Neuronal stem cell (in vitro differentiated cells): ENCODE data around the gene TENT4B.

ENCODE experiments used
- DNase-seq: peaks from one replicate; pipeline ENCODE4 v3.0.0-alpha.2; 2013; ENCODE audit warnings: low spot score
- H2AFZ ChIP-seq: one replicate; pipeline ENCODE4 v1.6.1; 2013; ENCODE audit warnings: mild to moderate bottlenecking, low read length, inconsistent platforms
- H2AK5ac ChIP-seq: 2 replicates; pipeline ENCODE4 v1.6.1; 2013; ENCODE audit warnings: low read depth, mild to moderate bottlenecking, inconsistent platforms, low read length, moderate library complexity, mixed read lengths
- H2BK120ac ChIP-seq: 2 replicates; pipeline ENCODE4 v1.6.1; 2013; ENCODE audit warnings: low read depth, mild to moderate bottlenecking, inconsistent platforms, low read length, moderate library complexity, mixed read lengths
- H2BK12ac ChIP-seq: one replicate; pipeline ENCODE4 v1.6.1; 2013; ENCODE audit warnings: low read length, inconsistent platforms
- H2BK15ac ChIP-seq: 2 replicates; pipeline ENCODE4 v1.6.1; 2013; ENCODE audit warnings: mild to moderate bottlenecking, low read length, inconsistent platforms, mixed read lengths
- H2BK5ac ChIP-seq: one replicate; pipeline ENCODE4 v1.6.1; 2013; ENCODE audit warnings: inconsistent platforms, mild to moderate bottlenecking, low read length, moderate library complexity
- H3K14ac ChIP-seq: one replicate; pipeline ENCODE4 v1.6.1; 2013; ENCODE audit warnings: low read length, inconsistent platforms
- H3K18ac ChIP-seq: 2 replicates; pipeline ENCODE4 v1.6.1; 2013; ENCODE audit warnings: low read length, inconsistent platforms
- H3K23ac ChIP-seq: 2 replicates; pipeline ENCODE4 v1.6.1; 2013; ENCODE audit warnings: low read depth, mild to moderate bottlenecking, mixed read lengths, low read length, inconsistent platforms; ENCODE audit not compliant: poor library complexity
- H3K27ac ChIP-seq: replicated peaks from 3 replicates; pipeline ENCODE4 v1.5.1; 2013; ENCODE audit warnings: low read length, inconsistent platforms
- H3K27me3 ChIP-seq, 3 experiments: 2 replicates each; pipeline ENCODE4 v1.6.1; 2013; ENCODE audit warnings: low read length in 3 of 3, mild to moderate bottlenecking in 2 of 3, inconsistent platforms in 1 of 3, low read depth in 1 of 3, mixed read lengths in 1 of 3, moderate library complexity in 1 of 3; ENCODE audit not compliant: control insufficient read depth in 3 of 3, insufficient read depth in 3 of 3
- H3K36me3 ChIP-seq, 2 donors: replicated peaks in 1 of 2; 2 replicates each; pipeline ENCODE4 v1.6.1; 2013; ENCODE audit warnings: low read length in 2 of 2; ENCODE audit not compliant: control insufficient read depth in 2 of 2, insufficient read depth in 2 of 2
- H3K4ac ChIP-seq: 2 replicates; pipeline ENCODE4 v1.6.1; 2013; ENCODE audit warnings: inconsistent platforms, mild to moderate bottlenecking, low read length, moderate library complexity
- H3K4me1 ChIP-seq, 2 donors: 1 replicate in 1 of 2; 2 replicates in 1 of 2; pipeline ENCODE4 v1.6.1; 2013; ENCODE audit warnings: low read length in 2 of 2, low read depth in 1 of 2; ENCODE audit not compliant: control insufficient read depth in 2 of 2, insufficient read depth in 1 of 2
- H3K4me2 ChIP-seq: one replicate; pipeline ENCODE4 v1.6.1; 2013; ENCODE audit warnings: mild to moderate bottlenecking, low read length, inconsistent platforms; ENCODE audit not compliant: insufficient read depth, poor library complexity, severe bottlenecking
- H3K4me3 ChIP-seq, 2 donors: 2 replicates each; pipeline ENCODE4 v1.5.1; 2013; ENCODE audit warnings: low read length in 2 of 2, mild to moderate bottlenecking in 2 of 2, inconsistent platforms in 1 of 2, moderate library complexity in 1 of 2
- H3K79me1 ChIP-seq: one replicate; pipeline ENCODE4 v1.6.1; 2013; ENCODE audit warnings: low read depth, mild to moderate bottlenecking, inconsistent platforms, low read length, moderate library complexity
- H3K9ac ChIP-seq: one replicate; pipeline ENCODE4 v1.6.1; 2013; ENCODE audit warnings: mild to moderate bottlenecking, low read depth, low read length, inconsistent platforms; ENCODE audit not compliant: poor library complexity
- H3K9me3 ChIP-seq, 2 donors: replicated peaks in 1 of 2; 2 replicates each; pipeline versions ENCODE3 to v1.6.1; 2013; ENCODE audit warnings: low read length in 2 of 2, mild to moderate bottlenecking in 2 of 2, inconsistent platforms in 1 of 2, low read depth in 1 of 2, mixed read lengths in 1 of 2, moderate library complexity in 1 of 2; ENCODE audit not compliant: control insufficient read depth in 2 of 2, insufficient read depth in 1 of 2
- H4K8ac ChIP-seq: one replicate; pipeline ENCODE4 v1.6.1; 2013; ENCODE audit warnings: low read depth, mild to moderate bottlenecking, inconsistent platforms, low read length, moderate library complexity
- H4K91ac ChIP-seq: one replicate; pipeline ENCODE4 v1.6.1; 2013; ENCODE audit warnings: low read length, low read depth, mild to moderate bottlenecking, inconsistent platforms; ENCODE audit not compliant: poor library complexity
- WGBS, 2 donors: extraction: QIAGEN DNeasy Blood & Tissue Kit; methylation state at CpG; one replicate each; pipeline ENCODE4 v1.1.7; 2013; ENCODE audit warnings: missing lambda C conversion rate in 2 of 2, mixed read lengths in 1 of 2; ENCODE audit not compliant: insufficient read length in 2 of 2, insufficient replicate concordance in 1 of 2; ENCODE audit errors: extremely low coverage in 2 of 2; 5-methylcytosine and 5-hydroxymethylcytosine counted together

Gene TENT4B

GRCh38 chr16:50271148-50272041 lies 118.3 kb downstream of the TENT4B start:
- Histone ChIP-seq H2BK12ac (no peak overlapping the region), H3K4me3 (no peak overlapping the region), H3K9ac (no peak overlapping the region), H3K27me3 (no peaks in the 10 kb centered on the region), H3K18ac (peak overlapping the region; percentile 35), H3K14ac (no peak overlapping the region), H2BK5ac (no peak overlapping the region), H3K4me1 (peaks cover 4 to 5% of the 10 kb centered on the region in 2 donors), H3K4me2 (no peak overlapping the region), H3K23ac (peak overlapping the region; percentile 32), H2AK5ac (no peak overlapping the region), H2AFZ (no peak overlapping the region), H3K27ac (no peak overlapping the region), H2BK120ac (no peak overlapping the region), H3K9me3 (no peaks in the 10 kb centered on the region), H3K79me1 (no peaks in the 10 kb centered on the region), H3K4ac (no peak overlapping the region), H3K36me3 (no peaks in the 10 kb centered on the region), H2BK15ac (no peak overlapping the region), H4K91ac (no peak overlapping the region), H4K8ac (no peak overlapping the region)
- no peak for DNase-seq
- WGBS, 2 donors: no CpG with 5 or more reads among the region's 15 CpGs

- Histone ChIP-seq H3K27me3 (no peaks in the 10 kb centered on the region), H3K36me3 (no peaks in the 10 kb centered on the region), H2BK120ac (no peak overlapping the region), H3K9ac (no peak overlapping the region), H2AFZ (no peak overlapping the region), H3K9me3 (no peaks in the 10 kb centered on the region), H2BK12ac (no peak overlapping the region), H3K27ac (no peak overlapping the region), H2BK15ac (no peak overlapping the region), H3K4me1 (peaks cover 0 to 2% of the 10 kb centered on the region in 2 donors), H3K4ac (no peak overlapping the region), H3K23ac (no peak overlapping the region), H3K18ac (no peak overlapping the region), H4K8ac (no peak overlapping the region), H2BK5ac (no peak overlapping the region), H3K4me2 (no peak overlapping the region), H2AK5ac (no peak overlapping the region), H4K91ac (no peak overlapping the region), H3K4me3 (no peak overlapping the region), H3K79me1 (no peaks in the 10 kb centered on the region), H3K14ac (no peak overlapping the region)
- no peak for DNase-seq
- no CpG with 5 or more reads among the region's 7 CpGs for WGBS, 2 donors
Observed at GRCh38 chr16:50272111-50272571, 119.0 kb downstream of the TENT4B start.

GRCh38 chr16:50272687-50273381 lies 119.7 kb downstream of the TENT4B start:
- H2BK5ac ChIP-seq: no peak overlapping the region
- no peak overlapping the region for H2AK5ac ChIP-seq
- peak overlapping the region; percentile 1 for H3K9ac ChIP-seq
- no peaks in the 10 kb centered on the region for H3K36me3 ChIP-seq
- no peak overlapping the region for H3K27ac ChIP-seq
- no peak overlapping the region for H4K91ac ChIP-seq
- no peak overlapping the region for H3K14ac ChIP-seq
- DNase-seq: no peak
- no peak overlapping the region for H2BK15ac ChIP-seq
- H4K8ac ChIP-seq: no peak overlapping the region
- no peak overlapping the region for H3K18ac ChIP-seq
- H2BK120ac ChIP-seq: no peak overlapping the region
- H3K27me3 ChIP-seq: no peaks in the 10 kb centered on the region
- no peaks in the 10 kb centered on the region for H3K9me3 ChIP-seq
- no peaks in the 10 kb centered on the region for H3K4me1 ChIP-seq
- H3K4ac ChIP-seq: no peak overlapping the region
- no CpG with 5 or more reads among the region's 5 CpGs for WGBS, 2 donors
- H3K79me1 ChIP-seq: no peaks in the 10 kb centered on the region
- no peak overlapping the region for H3K4me2 ChIP-seq
- H3K4me3 ChIP-seq: no peak overlapping the region
- H2AFZ ChIP-seq: no peak overlapping the region
- peak overlapping the region; percentile 29 for H3K23ac ChIP-seq
- H2BK12ac ChIP-seq: no peak overlapping the region

- Histone ChIP-seq H4K8ac (no peak overlapping the region), H3K4me1 (no peaks in the 10 kb centered on the region), H3K36me3 (no peaks in the 10 kb centered on the region), H3K9me3 (no peaks in the 10 kb centered on the region), H3K4me2 (no peak overlapping the region), H2BK5ac (no peak overlapping the region), H3K27ac (no peak overlapping the region), H3K79me1 (no peaks in the 10 kb centered on the region), H2BK12ac (no peak overlapping the region), H3K9ac (no peak overlapping the region), H3K23ac (peak overlapping the region; percentile 29), H3K4ac (no peak overlapping the region), H4K91ac (no peak overlapping the region), H2AFZ (no peak overlapping the region), H2BK15ac (no peak overlapping the region), H2BK120ac (no peak overlapping the region), H2AK5ac (peak overlapping the region; percentile 24), H3K4me3 (no peak overlapping the region), H3K14ac (no peak overlapping the region), H3K18ac (no peak overlapping the region), H3K27me3 (no peaks in the 10 kb centered on the region)
- no CpG with 5 or more reads among the region's 2 CpGs for WGBS, 2 donors
- DNase-seq: no peak
Observed at GRCh38 chr16:50273382-50273690, 120.2 kb downstream of the TENT4B start.
